GM19438 (cell line): ENCODE results near the gene AKR1B1.
"Not testable (repeated sequence)": the region's sequence is repeated elsewhere in the genome, so short reads cannot be mapped to it uniquely, and the experiment has no call there.

ENCODE experiments used
- ATAC-seq: cut with Tn5 transposase; IDR thresholded peaks from one replicate; pipeline ENCODE4 v1.9.1; 2021; ENCODE audit warnings: low read depth; ENCODE audit not compliant: unreplicated experiment

The AKR1B1 gene

GRCh38 chr7:134458806-134459698 is at the start of gene AKR1B1:
Gene AKR1B1 (minus strand): TSS chr7:134459100. CDS start chr7:134459062, 38 bp downstream.
- peak; percentile 90 for ATAC-seq

DNA sequence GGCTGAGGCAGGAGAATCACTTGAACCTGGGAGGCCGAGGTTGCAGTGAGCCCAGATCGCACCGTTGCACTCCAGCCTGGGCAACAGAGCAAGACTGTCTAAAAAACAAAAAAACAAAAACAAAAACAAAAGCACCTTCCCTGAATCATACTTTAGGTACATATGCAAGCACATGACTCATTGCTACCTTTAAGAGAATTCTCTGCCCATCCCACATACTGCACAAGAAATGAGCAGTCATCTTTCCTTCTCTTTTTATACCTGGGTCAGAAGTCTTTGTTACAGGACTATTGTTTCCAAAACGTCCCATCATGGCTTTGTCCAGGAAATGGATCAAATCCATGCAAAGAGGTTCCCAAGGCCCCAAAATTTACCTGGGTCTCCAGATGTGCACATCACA is 47.0 kb upstream of the AKR1B1 start:
- ATAC-seq: no peak

DNA sequence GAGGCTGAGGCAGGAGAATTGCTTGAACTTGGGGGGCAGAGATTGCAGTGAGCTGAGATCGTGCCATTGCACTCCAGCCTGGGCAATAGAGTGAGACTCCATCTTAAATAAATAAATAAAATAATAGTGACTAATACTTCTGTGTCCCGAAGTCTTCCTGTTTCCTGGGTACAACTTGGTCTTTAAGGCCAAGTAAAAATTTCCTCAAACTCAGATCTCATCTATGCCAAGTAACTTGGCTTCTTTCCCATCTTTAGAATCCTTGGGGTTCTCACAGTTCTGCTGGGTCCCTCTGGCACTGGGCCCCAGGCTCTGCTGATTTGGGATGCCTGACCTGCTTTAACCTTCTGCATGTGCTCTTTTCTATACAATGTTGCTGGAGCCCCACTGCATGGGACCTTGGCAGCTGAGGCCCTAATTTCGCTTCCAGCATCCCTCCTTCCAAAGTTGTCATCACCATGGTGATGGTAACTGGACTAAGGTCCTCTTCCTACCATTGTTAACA is 45.8 kb upstream of the AKR1B1 start:
- ATAC-seq: no peak

- no peak for ATAC-seq
Measured at GRCh38 chr7:134502463-134503371, 43.8 kb upstream of the AKR1B1 start.

DNA sequence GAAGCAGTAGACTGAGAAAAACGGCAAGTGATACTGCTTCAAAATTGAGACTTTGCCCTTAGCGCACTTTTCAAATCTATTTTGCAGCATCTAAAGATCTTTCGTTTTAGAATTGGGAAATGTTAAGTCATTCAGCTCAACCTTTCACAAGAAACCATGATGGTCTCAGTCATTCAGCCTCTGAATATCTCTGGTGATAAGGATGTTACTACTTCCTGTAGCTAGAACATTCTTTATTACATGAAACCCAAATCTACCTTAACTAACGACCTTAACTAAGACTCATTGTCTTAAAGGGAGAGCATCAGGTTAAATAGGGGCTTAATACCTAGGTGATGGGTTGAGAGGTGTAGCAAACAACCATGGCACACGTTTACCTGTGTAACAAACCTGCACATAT is 42.1 kb upstream of the AKR1B1 start:
- no peak for ATAC-seq

GRCh38 chr7:134500406-134500805 is 41.5 kb upstream of the AKR1B1 start:
- ATAC-seq: no peak

DNA sequence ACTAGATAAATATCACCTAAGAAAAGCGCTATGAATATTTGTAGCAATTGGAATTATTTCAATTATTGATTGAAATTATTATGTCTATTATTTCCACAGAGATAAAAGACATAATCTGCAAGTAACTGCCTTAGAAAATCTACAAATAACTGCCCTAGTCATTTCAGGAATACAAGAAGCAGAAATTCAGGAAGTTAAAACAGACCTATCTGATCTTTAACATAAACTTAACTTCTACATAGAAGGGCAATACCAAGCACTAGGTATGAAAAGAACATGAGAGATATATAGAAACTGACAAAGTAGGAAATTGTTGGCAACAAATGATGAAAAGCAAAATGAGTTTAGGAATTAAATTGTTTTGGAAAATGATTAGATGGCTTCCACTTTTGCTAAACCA is 36.6 kb upstream of the AKR1B1 start:
- no peak for ATAC-seq

DNA sequence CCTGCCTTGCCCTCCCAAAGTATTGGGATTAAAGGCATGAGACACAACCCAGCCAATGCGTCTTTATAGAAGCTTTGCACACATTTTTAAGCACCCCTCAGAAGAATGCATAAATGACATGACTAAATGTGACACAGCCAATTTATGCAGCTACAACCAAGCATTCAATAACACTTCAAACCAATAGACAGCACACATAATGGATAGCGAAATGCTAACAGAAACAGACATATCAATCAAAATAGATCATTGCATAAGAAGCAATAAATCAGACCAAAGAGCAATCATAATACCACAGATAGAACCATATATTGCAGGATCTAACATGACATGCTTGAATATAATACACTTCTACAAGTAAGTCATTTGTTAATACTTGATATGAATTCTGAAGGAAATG is 34.2 kb upstream of the AKR1B1 start:
- ATAC-seq: no peak

DNA sequence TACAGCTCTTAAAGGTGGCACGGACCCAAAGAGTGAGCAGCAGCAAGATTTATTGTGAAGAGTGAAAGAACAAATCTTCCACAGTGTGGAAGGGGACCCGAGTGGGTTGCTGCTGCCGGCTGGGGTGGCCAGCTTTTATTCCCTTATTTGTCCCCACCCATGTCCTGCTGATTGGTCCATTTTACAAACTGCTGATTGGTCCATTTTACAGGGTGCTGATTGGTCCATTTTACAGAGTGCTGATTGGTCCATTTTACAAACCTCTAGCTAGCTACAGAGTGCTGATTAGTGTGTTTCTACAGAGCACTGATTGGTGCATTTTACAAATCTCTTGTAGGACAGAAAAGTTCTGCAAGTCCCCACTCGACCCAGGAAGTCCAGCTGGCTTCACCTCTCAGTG is 28.8 kb upstream of the AKR1B1 start:
- not testable (repeated sequence) for ATAC-seq

GRCh38 chr7:134485203-134485602 is 26.3 kb upstream of the AKR1B1 start:
- no peak for ATAC-seq

DNA sequence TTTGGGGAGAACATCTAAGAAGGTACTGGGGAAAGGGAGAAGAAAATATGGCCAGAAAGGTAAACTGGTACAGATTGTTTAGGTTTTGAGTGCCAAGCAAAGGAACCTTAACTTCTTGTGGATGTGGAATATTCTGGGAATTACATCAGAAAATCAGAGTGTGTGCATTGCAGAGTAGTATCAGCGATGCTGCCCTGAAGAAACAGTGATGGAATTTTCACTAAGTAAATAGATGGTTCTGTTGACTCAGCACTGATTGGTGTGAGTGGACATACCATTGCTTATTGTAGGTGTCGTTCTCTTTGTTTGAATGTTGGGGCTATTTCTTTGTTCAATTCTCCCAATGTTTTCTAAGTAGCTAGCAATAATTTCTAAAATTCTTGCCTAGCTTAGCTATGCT is 24.4 kb upstream of the AKR1B1 start:
- ATAC-seq: no peak

DNA sequence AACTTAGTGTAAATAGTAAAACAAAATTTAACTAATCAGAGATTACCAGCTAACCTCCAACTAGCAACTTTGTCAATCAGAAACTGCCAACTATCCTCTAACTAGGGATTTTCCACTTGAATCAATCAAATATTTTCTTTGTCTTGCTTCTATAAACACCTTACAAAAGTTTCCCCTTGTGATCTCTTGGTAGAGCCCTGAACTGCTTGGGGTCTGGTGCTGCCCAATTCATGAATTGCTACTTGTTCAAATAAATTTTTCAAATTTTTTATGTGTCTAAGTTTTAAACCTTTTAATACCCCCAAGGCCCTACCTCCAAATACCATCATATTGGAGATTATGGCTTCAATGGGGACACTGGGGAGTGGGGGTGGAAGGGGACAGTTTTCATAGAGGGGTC is 24.0 kb upstream of the AKR1B1 start:
- ATAC-seq: no peak

DNA sequence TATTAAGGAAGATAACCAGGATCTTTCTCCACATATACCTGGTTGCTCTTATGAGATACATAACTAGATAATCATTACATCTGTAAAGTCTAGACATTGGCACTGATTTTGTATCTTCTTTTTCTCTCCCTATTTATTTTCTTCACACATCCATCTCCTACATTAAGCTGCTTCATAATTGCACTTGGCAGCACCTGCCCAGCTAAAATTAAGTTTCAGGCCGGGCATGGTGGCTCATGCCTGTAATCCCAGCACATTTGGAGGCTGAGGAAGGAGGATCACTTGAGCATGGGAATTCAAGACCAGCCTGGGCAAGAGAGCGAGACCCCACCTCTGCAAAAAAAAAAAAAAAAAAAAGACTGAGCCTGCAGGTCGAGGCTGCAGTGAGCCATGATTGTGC is 22.3 kb upstream of the AKR1B1 start:
- no peak for ATAC-seq

DNA sequence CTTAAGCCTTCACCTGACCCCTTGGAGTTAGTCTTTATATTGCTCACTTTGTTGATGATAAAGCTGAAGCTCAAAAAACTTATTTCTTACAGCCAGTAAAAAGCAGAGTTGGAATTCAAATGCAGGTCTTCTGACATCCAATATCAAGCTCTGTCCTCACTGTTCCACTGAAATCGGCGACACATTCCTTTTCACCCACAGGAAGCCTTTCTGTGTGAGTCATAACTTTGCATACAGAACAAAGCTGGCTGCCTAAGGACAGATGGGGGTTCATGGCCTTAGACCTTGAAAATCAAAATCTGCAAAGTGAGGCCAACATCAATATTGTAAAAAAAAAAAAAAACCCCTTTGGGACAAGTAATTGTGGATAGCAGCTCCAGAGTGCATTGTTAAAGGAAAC is 21.8 kb upstream of the AKR1B1 start:
- no peak for ATAC-seq

DNA sequence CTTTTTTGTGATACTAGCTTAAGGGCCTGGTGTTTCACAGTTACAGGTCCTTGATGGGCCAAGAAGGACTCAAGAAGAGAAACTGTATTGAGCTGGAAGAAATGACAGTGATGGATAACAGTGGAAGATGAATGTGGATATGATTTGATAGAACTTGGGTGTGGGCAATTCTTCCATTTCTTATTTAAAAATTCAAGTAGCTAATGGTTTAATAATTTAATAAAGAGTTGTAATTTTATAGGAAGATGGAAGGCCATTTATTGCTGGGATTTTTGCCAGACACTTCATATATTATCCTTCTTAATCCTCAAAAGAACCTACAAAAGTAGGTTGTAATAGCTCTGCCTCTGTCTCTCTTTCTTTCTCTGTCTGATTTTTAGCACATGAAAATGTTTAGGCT is 21.3 kb upstream of the AKR1B1 start:
- ATAC-seq: no peak

- no peak for ATAC-seq
Measured at GRCh38 chr7:134478707-134479106, 19.8 kb upstream of the AKR1B1 start.

GRCh38 chr7:134477954-134478353 is 19.1 kb upstream of the AKR1B1 start:
- ATAC-seq: no peak

DNA sequence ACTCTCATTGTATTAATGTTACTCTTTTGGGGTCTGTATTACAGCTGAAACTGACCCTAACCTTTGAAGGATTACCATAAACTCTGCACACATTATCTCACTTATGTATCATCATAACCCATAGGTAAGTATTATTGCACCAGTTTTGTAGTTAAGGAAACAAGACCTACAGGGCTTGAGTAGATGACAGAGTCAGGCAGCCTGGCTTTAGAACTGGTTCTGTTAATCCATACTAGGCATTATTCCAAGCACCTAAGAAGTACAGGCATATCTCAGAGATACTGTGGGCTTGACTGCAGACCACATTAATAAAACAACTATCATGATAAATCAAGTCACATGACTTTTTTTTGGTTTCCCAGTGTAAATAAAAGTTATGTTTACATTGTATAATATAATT is 17.1 kb upstream of the AKR1B1 start:
- no peak for ATAC-seq

GRCh38 chr7:134474828-134475227 is 15.9 kb upstream of the AKR1B1 start:
- no peak for ATAC-seq

GRCh38 chr7:134473861-134474291 is 15.0 kb upstream of the AKR1B1 start:
- ATAC-seq: no peak

GRCh38 chr7:134472572-134473244 is 13.8 kb upstream of the AKR1B1 start:
- ATAC-seq: no peak
